Right ventricle myocardium superior (tissue), 1 donor: ENCODE data around the gene PCYT1B. TPM values are rescaled to one million over a fixed set of nuclear protein-coding genes. Genes with fewer than 3 reads are reported as not detected.
"Not testable (repeated sequence)": the region's sequence is repeated elsewhere in the genome, so short reads cannot be mapped to it uniquely, and the experiment has no call there.

Experiments used
- ATAC-seq: fragments of 200-7000 bp; cut with Tn5 transposase; one replicate; pipeline ENCODE4 v1.9.1; 2020; ENCODE audit warnings: mild to moderate bottlenecking; ENCODE audit not compliant: poor library complexity
- DNase-seq: peaks from one replicate; pipeline ENCODE4 v3.0.0-alpha.2; 2020
- intact Hi-C: fragments of 100-400 bp; cut with DNase I; formaldehyde crosslinking; loops from one replicate; pipeline ENCODE4 v1.11.2; 2022
- long read RNA-seq: library from polyadenylated mRNA; unstranded; transcript quantifications from one replicate; pipeline ENCODE4 v2.0.0, GENCODE V29; 2021
- total RNA-seq: library from RNA; stranded (reverse); fragmentation: NEBNext Ultra II Directional; extraction: Animal tissue kit (Norgen Biotek cat#: 25700); gene quantifications from one replicate; pipeline ENCODE4 v1.2.1, GENCODE V29; 2021
- donor health status: DM: no; HTN: yes; CAD: no; lungs with severe emphysema.

PCYT1B gene
- not detected for total RNA-seq
- long read RNA-seq = 0 reads

- ATAC-seq = peak; percentile 97
- intact Hi-C loops = no loop called here
Measured at GRCh38 chrX:24647257-24648058, at the start of gene PCYT1B. Gene PCYT1B, minus strand, starts transcription at chrX:24647347. Its CDS starts 242 bp downstream, at chrX:24647105.

GRCh38 chrX:24696294-24696693 is 49.1 kb upstream of the PCYT1B start:
- ATAC-seq (no peak), DNase-seq (no peak)
- intact Hi-C loops = no loop called here

More at GRCh38 chrX:24647257-24648058, at the start of gene PCYT1B:
- DNase-seq = peak; percentile 78

- intact Hi-C loops = no loop called here
- ATAC-seq (no peak), DNase-seq (no peak)
Measured at GRCh38 chrX:24694825-24695224, 47.7 kb upstream of the PCYT1B start.

GRCh38 chrX:24693453-24694202 is 46.5 kb upstream of the PCYT1B start, which contains the start of gene POLA1:
Gene POLA1, plus strand, starts transcription at chrX:24693918. Its CDS starts 44 bp downstream, at chrX:24693962.
- peak; percentile 94 for DNase-seq
- intact Hi-C loops = no loop called here
- peak; percentile 100 for ATAC-seq

- intact Hi-C loops = no loop called here
Measured at GRCh38 chrX:24692305-24692704, 45.2 kb upstream of the PCYT1B start.

GRCh38 chrX:24684048-24684447 is 36.9 kb upstream of the PCYT1B start:
- intact Hi-C loops = no loop called here
- DNase-seq = no peak
- no peak for ATAC-seq

More at GRCh38 chrX:24692305-24692704, 45.2 kb upstream of the PCYT1B start:
- no peak for DNase-seq
- no peak for ATAC-seq

GRCh38 chrX:24682739-24683432 is 35.7 kb upstream of the PCYT1B start:
- DNase-seq = no peak
- no peak for ATAC-seq
- intact Hi-C loops = no loop called here

- DNase-seq = no peak
- no peak for ATAC-seq
- intact Hi-C loops = no loop called here
Measured at GRCh38 chrX:24676403-24677024, 29.4 kb upstream of the PCYT1B start.

- ATAC-seq (no peak), DNase-seq (no peak)
- intact Hi-C loops = no loop called here
Measured at GRCh38 chrX:24673424-24673823, 26.3 kb upstream of the PCYT1B start.

- DNase-seq (no peak), ATAC-seq (no peak)
- intact Hi-C loops = no loop called here
Measured at GRCh38 chrX:24672701-24673190, 25.6 kb upstream of the PCYT1B start.

- ATAC-seq = no peak
- intact Hi-C loops = no loop called here
- no peak for DNase-seq
Measured at GRCh38 chrX:24668111-24668510, 21.0 kb upstream of the PCYT1B start.

GRCh38 chrX:24662352-24662751 is 15.2 kb upstream of the PCYT1B start:
- DNase-seq = no peak
- ATAC-seq = no peak
- intact Hi-C loops = no loop called here

- intact Hi-C loops = no loop called here
- ATAC-seq (no peak), DNase-seq (no peak)
Measured at GRCh38 chrX:24661292-24661691, 14.1 kb upstream of the PCYT1B start.

- ATAC-seq (no peak), DNase-seq (no peak)
- intact Hi-C loops = no loop called here
Measured at GRCh38 chrX:24659646-24660045, 12.5 kb upstream of the PCYT1B start.

GRCh38 chrX:24659106-24659505 is 12.0 kb upstream of the PCYT1B start:
- no peak for DNase-seq
- no peak for ATAC-seq
- intact Hi-C loops = no loop called here

- intact Hi-C loops = no loop called here
- DNase-seq = no peak
- ATAC-seq = no peak
Measured at GRCh38 chrX:24658421-24658820, 11.3 kb upstream of the PCYT1B start.

- no peak for ATAC-seq
- DNase-seq = no peak
- intact Hi-C loops = no loop called here
Measured at GRCh38 chrX:24657671-24658386, 10.7 kb upstream of the PCYT1B start.

GRCh38 chrX:24655679-24656078 is 8.5 kb upstream of the PCYT1B start:
- ATAC-seq, intact Hi-C loops, DNase-seq: not testable (repeated sequence)
